Measurements from ENCODE around the gene GLOD4. TPM values are rescaled to one million over a fixed set of nuclear protein-coding genes. Genes with fewer than 3 reads are reported as not detected.

Gene GLOD4
- total RNA-seq, 4 donors from 2014 or later, result 37.4 to 89.2 (median 46.0) TPM

GRCh38 chr17:753418-753817 lies 28.7 kb downstream of the GLOD4 start:
- intact Hi-C loops (cut with DNase I), result no loop called here
- no peaks in the 10 kb centered on the region for H3K27me3 ChIP-seq
- H3K9me3 ChIP-seq, result no peaks in the 10 kb centered on the region
- H3K36me3 ChIP-seq, result peaks cover 0 to 22% (median 0%) of the 10 kb centered on the region in 3 donors
- WGBS, 2 donors, result 75 to 84% methylated on average over 13 of the region's 13 CpGs
- peaks cover 10 to 32% (median 13%) of the 10 kb centered on the region in 3 donors for H3K4me1 ChIP-seq
- no peak overlapping the region for H3K4me3 ChIP-seq
- no peak overlapping the region for H3K27ac ChIP-seq
- no peak for DNase-seq
- TF ChIP-seq CTCF (IDR thresholded peaks at IDR 0.05) (no peak), POLR2A (IDR thresholded peaks at IDR 0.05) (no peak)

- intact Hi-C loops (cut with DNase I), result no loop called here
- no peak for DNase-seq
These were observed 29.4 kb downstream of the GLOD4 start for GRCh38 chr17:752620-753219.

GRCh38 chr17:752002-752619 lies 30.0 kb downstream of the GLOD4 start, which contains the start of gene GEMIN4:
TSS of gene GEMIN4 (minus strand) at chr17:752264. CDS start at chr17:752142, 122 bp downstream.
- no peaks in the 10 kb centered on the region for H3K9me3 ChIP-seq
- TF ChIP-seq CTCF (IDR thresholded peaks at IDR 0.05) (peak; percentile 87 to 98 (median 94)), POLR2A (IDR thresholded peaks at IDR 0.05) (peak in 2 of 4 donors; percentile 60 to 83)
- peak; percentile 49 for DNase-seq
- H3K27ac ChIP-seq, result peak within 1 kb of the TSS; percentile 81 to 94 (median 92)
- peaks cover 10 to 32% (median 13%) of the 10 kb centered on the region in 3 donors for H3K4me1 ChIP-seq
- WGBS, 2 donors, result no CpG with 5 or more reads among the region's 87 CpGs
- H3K4me3 ChIP-seq, result peak within 1 kb of the TSS; percentile 77 to 97 (median 88)
- peaks cover 2 to 22% (median 11%) of the 10 kb centered on the region in 3 donors for H3K36me3 ChIP-seq
- intact Hi-C loops (cut with DNase I), result no loop called here
- no peaks in the 10 kb centered on the region for H3K27me3 ChIP-seq

More at GRCh38 chr17:752620-753219, 29.4 kb downstream of the GLOD4 start:
- Histone ChIP-seq H3K4me3 (peak overlapping the region; percentile 77 to 97 (median 88)), H3K9me3 (no peaks in the 10 kb centered on the region), H3K36me3 (peaks cover 0 to 22% (median 5%) of the 10 kb centered on the region in 3 donors), H3K27me3 (no peaks in the 10 kb centered on the region), H3K4me1 (peaks cover 10 to 32% (median 13%) of the 10 kb centered on the region in 3 donors), H3K27ac (peak overlapping the region; percentile 81 to 94 (median 92))
- no peak for TF ChIP-seq CTCF (IDR thresholded peaks at IDR 0.05)
- WGBS, 2 donors, result 38 to 41% methylated on average over 16 to 18 of the region's 43 CpGs

- H3K9me3 ChIP-seq, result no peaks in the 10 kb centered on the region
- intact Hi-C loops (cut with DNase I), result no loop called here
- H3K27ac ChIP-seq, result peak overlapping the region; percentile 81 to 94 (median 92)
- peaks cover 9 to 22% (median 11%) of the 10 kb centered on the region in 3 donors for H3K36me3 ChIP-seq
- H3K4me3 ChIP-seq, result peak overlapping the region; percentile 77 to 97 (median 88)
- H3K4me1 ChIP-seq, result peaks cover 10 to 32% (median 13%) of the 10 kb centered on the region in 3 donors
- DNase-seq, result no peak
- WGBS, 2 donors, result 0 to 3% methylated on average over 13 to 25 of the region's 49 CpGs
- no peaks in the 10 kb centered on the region for H3K27me3 ChIP-seq
- no peak for TF ChIP-seq CTCF (IDR thresholded peaks at IDR 0.05)
- TF ChIP-seq POLR2A (IDR thresholded peaks at IDR 0.05), result no peak
These were observed 30.6 kb downstream of the GLOD4 start for GRCh38 chr17:751269-752001.
